Spinal cord (tissue), 10 donors: ENCODE measurements around the gene GSX2. TPM values are rescaled to one million over a fixed set of nuclear protein-coding genes. Genes with fewer than 3 reads are reported as not detected.
A peak's percentile ranks its signal among the peaks of the same experiment; 100 is the strongest.
"Not testable (repeated sequence)": the region's sequence is repeated elsewhere in the genome, so short reads cannot be mapped to it uniquely, and the experiment has no call there.

Experiments used
- DNase-seq, 6 donors: peaks; one replicate each; pipeline versions ENCODE4 v3.0.0 to v3.0.0-alpha.2; 2013 to 2015; ENCODE audit warnings: low spot score in 6 of 6, low read depth in 4 of 6
- H3K27ac ChIP-seq: one replicate; pipeline ENCODE4 v1.5.1; 2013; ENCODE audit warnings: low read depth, low read length, control low read depth
- H3K27me3 ChIP-seq: one replicate; pipeline ENCODE4 v1.6.1; 2013; ENCODE audit warnings: low read length; ENCODE audit not compliant: control insufficient read depth, insufficient read depth
- H3K36me3 ChIP-seq: one replicate; pipeline ENCODE4 v1.6.1; 2013; ENCODE audit warnings: low read length; ENCODE audit not compliant: control insufficient read depth, insufficient read depth
- H3K4me1 ChIP-seq: one replicate; pipeline ENCODE4 v1.6.1; 2013; ENCODE audit warnings: low read length; ENCODE audit not compliant: control insufficient read depth, insufficient read depth
- H3K4me3 ChIP-seq: one replicate; pipeline ENCODE4 v1.5.1; 2013; ENCODE audit warnings: low read depth, low read length, control low read depth
- H3K9me3 ChIP-seq: one replicate; pipeline ENCODE4 v1.6.1; 2013; ENCODE audit warnings: low read length; ENCODE audit not compliant: control insufficient read depth, insufficient read depth
- WGBS: methylation state at CpG from one replicate; pipeline ENCODE4 v1.1.5; 2013; ENCODE audit warnings: missing lambda C conversion rate; ENCODE audit not compliant: insufficient coverage; 5-methylcytosine and 5-hydroxymethylcytosine counted together
- long read RNA-seq, 4 donors: transcript quantifications; one replicate each; lab custom pipeline, GENCODE V29; 2026
- polyA plus RNA-seq, 2 donors: library from polyadenylated mRNA; unstranded; fragments of 120-200 nt; gene quantifications; one replicate each; pipeline ENCODE4 v1.2.1, GENCODE V29; 2013; ENCODE audit not compliant: insufficient read length in 2 of 2
- total RNA-seq, 2 donors: library from RNA; depleted of rRNA in 1 of 2; stranded (reverse); fragments of 120-200 nt in 1 of 2; fragments of >200 nt in 1 of 2; gene quantifications; one replicate each; pipeline versions ENCODE4 v1.2.3 to v1.2.4, GENCODE V29; 2013 to 2014
- donor health status: healthy.

GSX2 gene
- under 1 TPM in 1 of 2 donors, not detected in 1; 0.20 TPM for total RNA-seq
- under 1 TPM in 1 of 2 donors, not detected in 1; 0.17 TPM for polyA plus RNA-seq
- long read RNA-seq, donor 1, partial matches to known transcripts: 0 of 1 reads
- long read RNA-seq, donor 1, other reads (novel, unspliced or antisense): 0 of 1 reads
- long read RNA-seq, donor 2: 0 reads
- long read RNA-seq, donor 3: 0 reads
- long read RNA-seq, donor 4: 0 reads

DNA sequence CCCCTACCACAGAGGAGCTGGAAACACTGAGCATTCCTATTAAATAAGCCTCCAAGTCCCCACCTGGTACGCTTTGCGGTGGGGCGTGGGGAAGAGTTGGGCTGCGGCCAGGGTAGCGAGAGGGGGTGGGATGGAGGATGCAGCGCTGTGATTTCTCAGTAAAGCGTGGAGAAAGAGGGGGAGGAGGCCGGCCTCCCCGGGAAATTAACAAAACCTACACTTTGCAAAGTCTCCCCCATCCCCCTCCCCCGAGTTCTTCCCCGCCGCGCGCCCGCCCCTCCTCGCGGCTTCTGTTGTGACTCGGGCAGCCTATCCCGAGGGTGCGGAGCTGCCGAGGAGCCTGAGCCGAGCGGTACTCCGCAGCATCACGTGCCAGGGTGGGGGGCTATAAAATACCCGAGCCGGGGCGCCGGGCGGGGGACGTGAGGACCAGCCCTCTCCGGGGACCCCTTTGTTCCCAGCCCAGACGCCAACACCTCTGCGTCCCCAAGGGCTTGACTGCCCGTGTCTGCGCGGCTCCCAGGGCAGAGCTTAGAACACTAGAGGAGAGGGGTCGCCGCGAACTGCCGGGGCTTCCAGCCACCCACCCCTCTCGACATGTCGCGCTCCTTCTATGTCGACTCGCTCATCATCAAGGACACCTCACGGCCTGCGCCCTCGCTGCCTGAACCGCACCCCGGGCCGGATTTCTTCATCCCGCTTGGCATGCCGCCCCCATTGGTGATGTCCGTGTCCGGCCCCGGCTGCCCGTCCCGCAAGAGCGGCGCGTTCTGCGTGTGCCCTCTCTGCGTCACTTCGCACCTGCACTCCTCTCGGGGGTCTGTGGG, at the start of gene GSX2:
Gene GSX2 (plus strand): TSS at position 416 of the 827 bp plus-strand sequence. CDS start 182 bp downstream, at position 598.
- no peaks in the 10 kb centered on the region for H3K9me3 ChIP-seq
- H3K27ac ChIP-seq: no peak within 1 kb of the TSS
- H3K4me3 ChIP-seq: peak within 1 kb of the TSS; percentile 21
- no peaks in the 10 kb centered on the region for H3K36me3 ChIP-seq
- peaks cover 47% of the 10 kb centered on the region for H3K4me1 ChIP-seq
- H3K27me3 ChIP-seq: peaks cover 99% of the 10 kb centered on the region
- DNase-seq: peak in 2 of 6 donors; percentile 56 to 60
- under 1% methylated on average over 62 of the region's 66 CpGs for whole genome bisulfite sequencing

DNA sequence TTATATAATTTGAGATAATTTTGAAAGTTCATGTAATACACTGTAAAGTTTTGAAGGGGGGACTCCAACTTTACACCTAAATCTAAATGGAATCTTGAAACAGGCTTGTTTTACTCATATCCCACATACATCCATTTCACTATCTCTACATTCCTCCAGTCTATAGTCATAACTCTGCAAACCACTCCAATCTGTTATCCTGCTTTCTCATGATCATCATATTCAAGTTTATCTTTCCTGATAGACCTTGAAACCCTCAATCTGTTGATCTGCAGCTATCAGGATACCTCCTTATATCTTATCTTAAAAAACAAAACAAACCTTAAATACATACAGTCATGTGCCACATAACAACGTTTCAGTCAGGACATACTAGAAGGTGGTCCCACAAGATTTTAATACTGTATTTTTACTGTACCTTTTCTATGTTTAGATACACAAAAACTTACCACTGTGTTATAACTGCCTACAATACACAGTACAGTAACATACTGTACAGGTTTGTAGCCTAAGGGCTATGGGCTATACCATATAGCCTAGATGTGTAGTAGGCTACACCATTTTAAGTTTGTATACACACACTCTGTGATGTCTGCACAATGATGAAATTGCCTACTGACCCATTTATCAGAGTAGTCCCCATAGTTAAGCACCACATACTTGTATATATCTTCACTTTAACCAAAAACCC, 49.6 kb upstream of the GSX2 start:
- WGBS: no CpG with 5 or more reads among the region's 1 CpG
- Histone ChIP-seq H3K36me3 (peaks cover 4% of the 10 kb centered on the region), H3K27ac (no peak overlapping the region), H3K27me3 (no peaks in the 10 kb centered on the region), H3K9me3 (no peaks in the 10 kb centered on the region), H3K4me1 (no peaks in the 10 kb centered on the region), H3K4me3 (no peak overlapping the region)
- DNase-seq: no peak

DNA sequence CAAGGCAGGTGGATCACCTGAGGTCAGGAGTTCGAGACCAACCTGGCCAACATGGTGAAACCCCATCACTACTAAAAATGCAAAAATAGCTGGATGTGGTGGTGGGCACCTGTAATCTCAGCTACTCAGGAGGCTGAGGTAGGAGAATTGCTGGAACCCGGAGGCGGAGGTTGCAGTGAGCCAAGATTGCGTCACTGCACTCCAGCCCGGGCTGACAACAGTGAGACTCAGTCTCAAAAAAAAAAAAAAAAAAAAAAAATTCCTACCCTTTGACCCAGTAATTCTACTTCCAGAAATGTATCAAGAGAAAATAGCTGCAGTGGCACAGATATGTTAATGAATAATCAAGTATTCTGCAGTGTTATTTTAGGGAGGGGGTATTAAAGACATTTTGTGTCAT, 46.6 kb upstream of the GSX2 start:
- not testable (repeated sequence) for H3K27me3 ChIP-seq, H3K4me1 ChIP-seq, H3K36me3 ChIP-seq, H3K9me3 ChIP-seq, H3K27ac ChIP-seq, DNase-seq, H3K4me3 ChIP-seq
- no CpG with 5 or more reads among the region's 5 CpGs for WGBS

DNA sequence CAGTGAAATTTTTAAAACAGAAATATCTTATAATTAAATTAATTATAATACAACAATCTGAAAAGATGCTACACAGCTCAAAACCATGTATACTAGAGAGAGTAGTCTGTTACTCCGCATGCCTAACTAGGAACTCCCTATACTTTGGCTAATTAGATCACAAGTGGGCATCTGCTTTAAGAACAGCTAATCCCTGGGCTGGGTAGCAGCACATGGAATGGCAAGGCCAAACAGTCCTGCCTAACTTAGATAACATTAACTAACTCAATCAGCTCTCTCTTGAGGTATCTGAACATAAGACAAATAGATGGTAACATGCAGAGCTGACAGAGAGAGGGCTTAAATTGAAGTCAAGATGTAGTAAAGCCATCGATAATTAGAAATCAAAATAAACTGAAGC, 45.5 kb upstream of the GSX2 start:
- peaks cover 4% of the 10 kb centered on the region for H3K4me1 ChIP-seq
- no peaks in the 10 kb centered on the region for H3K9me3 ChIP-seq
- H3K27me3 ChIP-seq: no peaks in the 10 kb centered on the region
- no CpG with 5 or more reads among the region's 2 CpGs for WGBS
- DNase-seq: no peak
- no peak overlapping the region for H3K27ac ChIP-seq
- no peaks in the 10 kb centered on the region for H3K36me3 ChIP-seq
- no peak overlapping the region for H3K4me3 ChIP-seq

DNA sequence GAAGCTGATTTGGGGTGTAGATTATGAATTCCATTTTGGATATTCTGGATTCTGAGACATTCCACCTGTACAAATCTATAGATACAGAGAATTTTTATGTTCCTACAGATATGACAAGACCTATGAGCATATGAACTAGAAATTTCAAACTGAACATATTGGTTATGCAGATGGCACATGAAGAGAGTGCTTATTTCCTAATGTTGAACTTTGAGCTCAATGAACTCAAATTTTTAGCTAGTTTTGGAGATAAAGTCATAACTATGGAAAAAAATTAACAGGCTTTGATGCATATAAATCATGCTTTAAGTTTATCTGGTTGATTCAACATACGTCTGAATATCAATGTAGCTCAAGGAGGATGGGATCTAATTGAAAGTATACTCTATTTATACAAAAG, 44.5 kb upstream of the GSX2 start:
- H3K27me3 ChIP-seq: no peaks in the 10 kb centered on the region
- no peak overlapping the region for H3K27ac ChIP-seq
- DNase-seq: no peak
- WGBS: no CpG with 5 or more reads among the region's 1 CpG
- H3K4me1 ChIP-seq: peaks cover 4% of the 10 kb centered on the region
- no peaks in the 10 kb centered on the region for H3K36me3 ChIP-seq
- no peaks in the 10 kb centered on the region for H3K9me3 ChIP-seq
- H3K4me3 ChIP-seq: no peak overlapping the region

DNA sequence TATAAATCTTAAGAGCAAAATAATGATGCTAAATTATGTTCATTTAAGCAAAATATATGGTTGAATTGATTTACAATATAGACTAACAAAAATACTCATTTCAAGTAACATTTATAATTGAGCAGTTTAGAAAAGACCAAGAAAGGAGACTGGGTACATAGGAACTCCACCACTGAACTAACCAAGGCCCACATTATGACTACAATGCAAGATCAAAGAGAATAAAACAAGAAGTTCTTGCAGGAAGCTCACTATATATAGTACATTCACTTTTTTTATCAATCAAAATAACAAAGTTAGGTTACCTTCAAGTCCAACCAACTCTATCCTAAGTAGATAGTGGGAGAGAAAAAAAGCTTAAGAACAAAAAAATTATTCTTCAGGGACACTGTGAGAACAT, 43.6 kb upstream of the GSX2 start:
- Histone ChIP-seq H3K27ac (no peak overlapping the region), H3K4me1 (peaks cover 4% of the 10 kb centered on the region), H3K36me3 (no peaks in the 10 kb centered on the region), H3K4me3 (no peak overlapping the region), H3K9me3 (no peaks in the 10 kb centered on the region), H3K27me3 (no peaks in the 10 kb centered on the region)
- no peak for DNase-seq

DNA sequence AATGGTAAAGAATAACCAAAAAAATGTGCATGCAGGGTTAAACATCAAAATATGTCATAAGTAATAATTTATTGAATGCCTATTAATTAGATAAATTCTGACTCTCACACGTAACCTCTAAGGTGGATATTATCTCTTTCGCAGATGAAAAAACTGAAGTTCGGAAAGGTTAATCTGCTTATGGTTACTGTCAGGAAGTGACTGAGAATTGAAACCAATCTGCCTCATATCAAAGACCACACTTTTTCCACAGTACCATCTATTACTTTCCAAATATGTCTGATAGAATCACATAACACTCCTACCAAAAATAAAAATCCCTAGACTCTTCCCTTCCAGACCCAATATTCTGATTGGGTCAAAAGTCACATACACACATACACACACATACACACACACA, 41.8 kb upstream of the GSX2 start:
- Histone ChIP-seq H3K4me1 (peaks cover 4% of the 10 kb centered on the region), H3K27ac (no peak overlapping the region), H3K4me3 (no peak overlapping the region), H3K27me3 (no peaks in the 10 kb centered on the region), H3K9me3 (no peaks in the 10 kb centered on the region), H3K36me3 (no peaks in the 10 kb centered on the region)
- no peak for DNase-seq
- WGBS: no CpG with 5 or more reads among the region's 3 CpGs

DNA sequence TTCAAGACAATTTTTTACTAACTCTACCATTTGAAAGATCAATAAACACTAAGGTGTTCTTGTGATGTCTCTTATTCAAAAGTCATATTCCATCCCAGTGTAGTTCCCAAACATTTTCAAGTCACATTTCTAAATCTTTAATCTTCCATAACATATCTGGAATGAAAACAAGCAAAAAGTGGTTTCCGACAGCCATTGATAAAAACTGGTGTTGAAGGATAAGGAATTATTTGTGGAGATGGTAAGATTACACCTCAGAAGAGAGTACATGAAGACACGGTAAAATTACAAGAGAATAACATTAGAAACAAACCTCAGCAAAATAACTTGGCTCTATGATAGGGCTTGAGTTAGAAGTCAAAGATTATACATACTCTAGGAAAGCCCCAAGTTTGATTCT, 39.8 kb upstream of the GSX2 start:
- no peak overlapping the region for H3K27ac ChIP-seq

DNA sequence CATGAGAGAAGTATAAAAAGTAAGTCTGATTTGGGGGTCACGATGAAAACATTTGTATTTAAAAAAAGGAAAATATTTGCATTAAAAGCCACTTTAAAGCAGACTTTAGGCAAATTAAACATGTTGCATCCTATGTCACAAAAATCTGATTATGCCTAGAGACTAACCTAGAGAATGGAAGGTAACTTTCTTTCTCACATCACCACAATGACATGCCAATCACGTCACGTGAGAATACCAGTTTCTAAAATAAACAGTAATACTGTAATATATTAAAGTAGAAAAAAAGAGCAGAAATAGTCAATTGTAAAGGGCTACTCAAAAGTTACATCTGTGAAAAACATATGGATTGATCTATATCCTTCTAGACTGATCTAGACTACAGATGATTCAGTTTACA, 38.9 kb upstream of the GSX2 start:
- no peak overlapping the region for H3K4me3 ChIP-seq
- peaks cover 4% of the 10 kb centered on the region for H3K4me1 ChIP-seq
- WGBS: no CpG with 5 or more reads among the region's 3 CpGs

More for the DNA sequence above, 39.8 kb upstream of the GSX2 start:
- Histone ChIP-seq H3K4me1 (peaks cover 4% of the 10 kb centered on the region), H3K27me3 (no peaks in the 10 kb centered on the region), H3K9me3 (no peaks in the 10 kb centered on the region), H3K4me3 (no peak overlapping the region), H3K36me3 (no peaks in the 10 kb centered on the region)
- DNase-seq: no peak
- no CpG with 5 or more reads among the region's 2 CpGs for WGBS

More for the DNA sequence above, 38.9 kb upstream of the GSX2 start:
- Histone ChIP-seq H3K27me3 (no peaks in the 10 kb centered on the region), H3K36me3 (no peaks in the 10 kb centered on the region), H3K27ac (no peak overlapping the region), H3K9me3 (no peaks in the 10 kb centered on the region)
- no peak for DNase-seq
